ENCODE measurements around the gene SPATA31E1. TPM values are rescaled to one million over a fixed set of nuclear protein-coding genes. Genes with fewer than 3 reads are reported as not detected.

Gene SPATA31E1
- total and polyA plus RNA-seq, 10 donors = not detected

DNA sequence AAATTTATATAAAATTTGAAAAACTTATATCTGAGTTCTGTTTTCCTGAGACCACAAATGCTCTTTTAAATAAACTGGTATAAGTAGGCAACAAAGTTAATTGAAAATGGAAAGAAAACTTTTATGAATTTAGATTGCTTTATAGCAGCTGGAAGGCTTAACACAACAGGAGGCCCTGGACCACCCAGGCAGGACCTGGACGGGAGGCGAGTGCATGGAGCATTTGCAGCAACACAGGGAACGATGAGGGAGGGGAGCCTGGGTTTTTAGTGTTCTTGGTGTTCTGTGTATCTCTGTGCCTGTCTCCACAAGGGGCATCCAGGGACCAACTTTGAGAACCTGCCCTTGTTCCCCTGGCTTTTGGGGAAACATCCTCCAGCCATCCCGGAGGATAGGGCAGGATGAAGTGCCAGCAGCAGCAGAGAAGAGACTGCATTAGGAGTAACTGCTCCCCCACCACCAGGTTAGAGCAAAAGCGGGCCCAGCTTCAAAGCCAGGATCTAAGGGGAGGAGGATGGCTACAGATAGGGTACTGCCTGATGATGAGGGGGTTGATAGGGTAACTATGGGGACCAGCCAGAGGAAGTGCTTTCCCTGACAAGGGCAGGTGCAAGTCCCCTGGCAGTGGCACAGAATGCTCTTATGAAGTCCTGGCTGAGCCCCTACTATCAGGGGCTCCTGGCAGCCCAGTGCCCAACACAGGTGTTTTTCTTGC lies 6.7 kb upstream of the SPATA31E1 start:
- Histone ChIP-seq H3K27me3 (replicated peaks in 1 of 7) (peaks cover 0 to 11% (median 0%) of the 10 kb centered on the region in 7 donors), H3K4me3 (no peak overlapping the region), H3K4me1 (no peaks in the 10 kb centered on the region), H3K36me3 (no peaks in the 10 kb centered on the region), H3K9me3 (no peaks in the 10 kb centered on the region), H3K27ac (no peak overlapping the region)
- peak; percentile 61 for DNase-seq
- WGBS, 5 donors = 75 to 82% (median 79%) methylated on average over 5 of the region's 5 CpGs
- intact Hi-C loops (cut with DNase I; ENCODE audit: low total_unique reads) = no loop called here
- TF ChIP-seq, protein P1, sequence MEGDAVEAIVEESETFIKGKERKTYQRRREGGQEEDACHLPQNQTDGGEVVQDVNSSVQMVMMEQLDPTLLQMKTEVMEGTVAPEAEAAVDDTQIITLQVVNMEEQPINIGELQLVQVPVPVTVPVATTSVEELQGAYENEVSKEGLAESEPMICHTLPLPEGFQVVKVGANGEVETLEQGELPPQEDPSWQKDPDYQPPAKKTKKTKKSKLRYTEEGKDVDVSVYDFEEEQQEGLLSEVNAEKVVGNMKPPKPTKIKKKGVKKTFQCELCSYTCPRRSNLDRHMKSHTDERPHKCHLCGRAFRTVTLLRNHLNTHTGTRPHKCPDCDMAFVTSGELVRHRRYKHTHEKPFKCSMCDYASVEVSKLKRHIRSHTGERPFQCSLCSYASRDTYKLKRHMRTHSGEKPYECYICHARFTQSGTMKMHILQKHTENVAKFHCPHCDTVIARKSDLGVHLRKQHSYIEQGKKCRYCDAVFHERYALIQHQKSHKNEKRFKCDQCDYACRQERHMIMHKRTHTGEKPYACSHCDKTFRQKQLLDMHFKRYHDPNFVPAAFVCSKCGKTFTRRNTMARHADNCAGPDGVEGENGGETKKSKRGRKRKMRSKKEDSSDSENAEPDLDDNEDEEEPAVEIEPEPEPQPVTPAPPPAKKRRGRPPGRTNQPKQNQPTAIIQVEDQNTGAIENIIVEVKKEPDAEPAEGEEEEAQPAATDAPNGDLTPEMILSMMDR (IDR thresholded peaks at IDR 0.05 in 8 of 11, conservative IDR thresholded peaks at IDR 0.05 in 3 of 11) = no peak
- no peak for TF ChIP-seq POLR2A (IDR thresholded peaks at IDR 0.05)
- TF ChIP-seq POLR2AphosphoS5 (IDR thresholded peaks at IDR 0.05) = no peak

DNA sequence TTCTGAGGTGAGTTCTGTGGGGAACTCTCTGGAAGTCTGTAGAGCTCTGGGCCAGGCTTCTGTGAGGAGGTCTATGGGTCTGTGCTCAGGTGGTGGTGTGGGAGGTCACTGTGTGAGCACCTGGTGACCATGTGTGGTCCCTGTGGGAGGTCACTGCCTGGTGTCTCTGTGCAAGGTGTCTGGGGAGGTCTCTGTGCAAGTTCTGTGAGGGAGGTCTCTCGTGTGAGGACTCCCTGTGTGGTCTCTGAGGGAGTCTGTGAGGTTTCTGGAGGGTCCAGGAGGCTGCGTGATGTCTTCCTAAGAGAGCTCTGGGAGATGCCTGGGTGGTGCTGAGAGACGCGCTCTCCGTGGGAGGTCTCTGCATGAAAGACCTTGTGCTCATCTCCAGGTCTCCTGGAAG lies 6.0 kb upstream of the SPATA31E1 start:
- peaks cover 0 to 11% (median 0%) of the 10 kb centered on the region in 7 donors for H3K27me3 ChIP-seq (replicated peaks in 1 of 7)
- DNase-seq = peak; percentile 39
- intact Hi-C loops (cut with DNase I; ENCODE audit: low total_unique reads) = no loop called here
- no peaks in the 10 kb centered on the region for H3K9me3 ChIP-seq
- H3K4me1 ChIP-seq = no peaks in the 10 kb centered on the region
- TF ChIP-seq POLR2A (IDR thresholded peaks at IDR 0.05) = no peak
- TF ChIP-seq POLR2AphosphoS5 (IDR thresholded peaks at IDR 0.05) = no peak
- TF ChIP-seq, protein P1 (IDR thresholded peaks at IDR 0.05 in 8 of 11, conservative IDR thresholded peaks at IDR 0.05 in 3 of 11) = no peak
- no peak overlapping the region for H3K27ac ChIP-seq
- no peak overlapping the region for H3K4me3 ChIP-seq
- 67 to 91% (median 88%) methylated on average over 2 to 5 of the region's 5 CpGs for WGBS, 5 donors
- no peaks in the 10 kb centered on the region for H3K36me3 ChIP-seq

- 70 to 86% (median 80%) methylated on average over 1 of the region's 1 CpG for WGBS, 5 donors
- intact Hi-C loops (cut with DNase I; ENCODE audit: low total_unique reads) = no loop called here
- Histone ChIP-seq H3K36me3 (no peaks in the 10 kb centered on the region), H3K9me3 (no peaks in the 10 kb centered on the region), H3K4me3 (no peak overlapping the region), H3K4me1 (no peaks in the 10 kb centered on the region), H3K27ac (no peak overlapping the region), H3K27me3 (replicated peaks in 1 of 7) (peaks cover 0 to 12% (median 0%) of the 10 kb centered on the region in 7 donors)
- DNase-seq = no peak
- TF ChIP-seq, protein P1 (IDR thresholded peaks at IDR 0.05 in 8 of 11, conservative IDR thresholded peaks at IDR 0.05 in 3 of 11) = no peak
- TF ChIP-seq POLR2AphosphoS5 (IDR thresholded peaks at IDR 0.05) (no peak), POLR2A (IDR thresholded peaks at IDR 0.05) (no peak)
Measured at GRCh38 chr9:87878989-87879511, 3.6 kb upstream of the SPATA31E1 start.

GRCh38 chr9:87880116-87880515 lies 2.6 kb upstream of the SPATA31E1 start:
- intact Hi-C loops (cut with DNase I; ENCODE audit: low total_unique reads) = no loop called here
- DNase-seq = peak; percentile 27
- 49 to 80% (median 56%) methylated on average over 8 of the region's 8 CpGs for WGBS, 5 donors
- Histone ChIP-seq H3K27me3 (replicated peaks in 1 of 7) (peaks cover 0 to 18% (median 0%) of the 10 kb centered on the region in 7 donors), H3K9me3 (no peaks in the 10 kb centered on the region), H3K27ac (no peak overlapping the region), H3K4me1 (no peaks in the 10 kb centered on the region), H3K36me3 (no peaks in the 10 kb centered on the region), H3K4me3 (no peak overlapping the region)
- TF ChIP-seq, protein P1 (IDR thresholded peaks at IDR 0.05 in 8 of 11, conservative IDR thresholded peaks at IDR 0.05 in 3 of 11) = no peak
- no peak for TF ChIP-seq POLR2AphosphoS5 (IDR thresholded peaks at IDR 0.05)
- TF ChIP-seq POLR2A (IDR thresholded peaks at IDR 0.05) = no peak

All from spleen (tissue), 11 donors.